Measurements from ENCODE around the gene NEDD4L. TPM values are rescaled to one million over a fixed set of nuclear protein-coding genes. Genes with fewer than 3 reads are reported as not detected.

The NEDD4L gene
- total and polyA plus RNA-seq, 7 donors, result 52.0 to 104 (median 57.4) TPM

DNA sequence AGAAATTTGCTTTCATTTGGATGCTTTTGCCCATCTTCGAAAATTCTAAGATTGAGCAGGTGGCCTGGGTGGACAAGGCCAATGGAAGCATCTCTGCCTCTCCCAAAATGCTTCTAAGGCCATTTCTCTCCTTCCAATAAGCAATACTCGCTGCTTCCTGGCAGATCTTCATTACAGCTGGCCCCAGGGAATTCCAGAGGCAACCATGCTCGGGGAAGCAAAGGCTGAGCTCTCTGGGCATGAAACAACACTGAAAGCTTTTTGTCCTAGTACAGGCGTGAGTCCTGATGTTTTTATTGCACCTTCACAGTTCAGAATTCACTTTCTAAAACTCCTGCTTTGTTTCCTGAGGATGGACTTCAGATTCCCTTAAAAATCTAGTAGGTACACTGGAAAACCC, 11.8 kb upstream of the NEDD4L start:
- WGBS, 2 donors, result 48 to 78% methylated on average over 4 of the region's 4 CpGs
- no peak for DNase-seq
- H3K4me1 ChIP-seq, result no peaks in the 10 kb centered on the region
- intact Hi-C loops (cut with DNase I), result no loop called here
- H3K4me3 ChIP-seq, result no peak overlapping the region
- no peaks in the 10 kb centered on the region for H3K9me3 ChIP-seq
- no peaks in the 10 kb centered on the region for H3K36me3 ChIP-seq
- no peaks in the 10 kb centered on the region for H3K27me3 ChIP-seq
- TF ChIP-seq POLR2A (IDR thresholded peaks at IDR 0.05) (no peak), POLR2AphosphoS5 (IDR thresholded peaks at IDR 0.05) (no peak), EP300 (IDR thresholded peaks at IDR 0.05) (no peak)
- TF ChIP-seq, protein P1, sequence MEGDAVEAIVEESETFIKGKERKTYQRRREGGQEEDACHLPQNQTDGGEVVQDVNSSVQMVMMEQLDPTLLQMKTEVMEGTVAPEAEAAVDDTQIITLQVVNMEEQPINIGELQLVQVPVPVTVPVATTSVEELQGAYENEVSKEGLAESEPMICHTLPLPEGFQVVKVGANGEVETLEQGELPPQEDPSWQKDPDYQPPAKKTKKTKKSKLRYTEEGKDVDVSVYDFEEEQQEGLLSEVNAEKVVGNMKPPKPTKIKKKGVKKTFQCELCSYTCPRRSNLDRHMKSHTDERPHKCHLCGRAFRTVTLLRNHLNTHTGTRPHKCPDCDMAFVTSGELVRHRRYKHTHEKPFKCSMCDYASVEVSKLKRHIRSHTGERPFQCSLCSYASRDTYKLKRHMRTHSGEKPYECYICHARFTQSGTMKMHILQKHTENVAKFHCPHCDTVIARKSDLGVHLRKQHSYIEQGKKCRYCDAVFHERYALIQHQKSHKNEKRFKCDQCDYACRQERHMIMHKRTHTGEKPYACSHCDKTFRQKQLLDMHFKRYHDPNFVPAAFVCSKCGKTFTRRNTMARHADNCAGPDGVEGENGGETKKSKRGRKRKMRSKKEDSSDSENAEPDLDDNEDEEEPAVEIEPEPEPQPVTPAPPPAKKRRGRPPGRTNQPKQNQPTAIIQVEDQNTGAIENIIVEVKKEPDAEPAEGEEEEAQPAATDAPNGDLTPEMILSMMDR (IDR thresholded peaks at IDR 0.05), result no peak
- no peak overlapping the region for H3K27ac ChIP-seq

GRCh38 chr18:58033216-58033615, 10.8 kb upstream of the NEDD4L start:
- Histone ChIP-seq H3K27ac (no peak overlapping the region), H3K9me3 (no peaks in the 10 kb centered on the region), H3K4me3 (no peak overlapping the region), H3K4me1 (no peaks in the 10 kb centered on the region), H3K36me3 (no peaks in the 10 kb centered on the region), H3K27me3 (no peaks in the 10 kb centered on the region)
- intact Hi-C loops (cut with DNase I), result no loop called here
- DNase-seq, result no peak
- 87 to 90% methylated on average over 3 of the region's 3 CpGs for WGBS, 2 donors
- TF ChIP-seq EP300 (IDR thresholded peaks at IDR 0.05) (no peak), POLR2AphosphoS5 (IDR thresholded peaks at IDR 0.05) (no peak), POLR2A (IDR thresholded peaks at IDR 0.05) (no peak)
- TF ChIP-seq, protein P1 (IDR thresholded peaks at IDR 0.05), result no peak

- WGBS, 2 donors, result 79 to 90% methylated on average over 2 of the region's 2 CpGs
- no peaks in the 10 kb centered on the region for H3K27me3 ChIP-seq
- intact Hi-C loops (cut with DNase I), result no loop called here
These were observed 9.7 kb upstream of the NEDD4L start for GRCh38 chr18:58034370-58034769.

GRCh38 chr18:58037163-58037562, 6.9 kb upstream of the NEDD4L start:
- Histone ChIP-seq H3K27ac (no peak overlapping the region), H3K9me3 (no peaks in the 10 kb centered on the region), H3K4me1 (no peaks in the 10 kb centered on the region), H3K27me3 (no peaks in the 10 kb centered on the region), H3K36me3 (no peaks in the 10 kb centered on the region), H3K4me3 (no peak overlapping the region)
- TF ChIP-seq POLR2AphosphoS5 (IDR thresholded peaks at IDR 0.05), result no peak
- no peak for TF ChIP-seq EP300 (IDR thresholded peaks at IDR 0.05)
- TF ChIP-seq, protein P1 (IDR thresholded peaks at IDR 0.05), result no peak
- TF ChIP-seq POLR2A (IDR thresholded peaks at IDR 0.05), result no peak
- no peak for DNase-seq
- intact Hi-C loops (cut with DNase I), result no loop called here

More at GRCh38 chr18:58034370-58034769, 9.7 kb upstream of the NEDD4L start:
- Histone ChIP-seq H3K27ac (no peak overlapping the region), H3K4me1 (no peaks in the 10 kb centered on the region), H3K9me3 (no peaks in the 10 kb centered on the region), H3K36me3 (no peaks in the 10 kb centered on the region), H3K4me3 (no peak overlapping the region)
- DNase-seq, result no peak
- no peak for TF ChIP-seq POLR2A (IDR thresholded peaks at IDR 0.05)
- TF ChIP-seq, protein P1 (IDR thresholded peaks at IDR 0.05), result no peak
- TF ChIP-seq EP300 (IDR thresholded peaks at IDR 0.05), result no peak
- TF ChIP-seq POLR2AphosphoS5 (IDR thresholded peaks at IDR 0.05), result no peak

GRCh38 chr18:58038063-58038462, 6.0 kb upstream of the NEDD4L start:
- WGBS, 2 donors, result 47 to 55% methylated on average over 3 of the region's 3 CpGs
- Histone ChIP-seq H3K36me3 (no peaks in the 10 kb centered on the region), H3K4me3 (no peak overlapping the region), H3K27me3 (no peaks in the 10 kb centered on the region), H3K9me3 (no peaks in the 10 kb centered on the region), H3K27ac (no peak overlapping the region), H3K4me1 (peaks cover 0 to 4% (median 2%) of the 10 kb centered on the region in 4 donors)
- intact Hi-C loops (cut with DNase I), result no loop called here
- no peak for DNase-seq
- TF ChIP-seq POLR2A (IDR thresholded peaks at IDR 0.05), result no peak
- no peak for TF ChIP-seq POLR2AphosphoS5 (IDR thresholded peaks at IDR 0.05)
- TF ChIP-seq, protein P1 (IDR thresholded peaks at IDR 0.05), result no peak
- TF ChIP-seq EP300 (IDR thresholded peaks at IDR 0.05), result no peak

All from sigmoid colon (tissue), 7 donors.